Fibroblast of skin of left biceps (primary cell): Measurements from ENCODE around the gene DGKI.

Source experiments
- DNase-seq, 2 experiments: peaks; one replicate each; pipeline ENCODE4 v3.0.0-alpha.2; 2013; ENCODE audit warnings: low read depth in 2 of 2

Gene DGKI

DNA sequence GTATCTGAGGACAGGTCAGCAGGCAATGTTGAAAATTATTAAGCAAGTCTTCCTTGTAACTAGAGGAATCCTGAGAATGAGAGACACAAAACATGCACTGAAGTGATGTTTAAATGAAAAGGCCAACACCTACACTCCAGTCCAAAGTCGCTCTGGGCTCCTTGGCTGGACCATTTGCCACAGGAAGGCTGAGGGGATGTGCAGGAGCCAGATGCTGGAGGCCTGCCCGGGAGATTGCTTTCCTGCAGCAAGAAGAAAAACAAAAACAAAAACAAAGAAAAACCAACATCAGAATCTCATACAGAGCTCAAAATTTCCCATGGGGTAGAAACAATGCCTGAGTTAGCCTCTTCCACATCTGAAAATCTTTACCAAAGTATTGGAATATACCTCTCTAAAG is 157.0 kb downstream of the DGKI start:
- no peak for DNase-seq

DNA sequence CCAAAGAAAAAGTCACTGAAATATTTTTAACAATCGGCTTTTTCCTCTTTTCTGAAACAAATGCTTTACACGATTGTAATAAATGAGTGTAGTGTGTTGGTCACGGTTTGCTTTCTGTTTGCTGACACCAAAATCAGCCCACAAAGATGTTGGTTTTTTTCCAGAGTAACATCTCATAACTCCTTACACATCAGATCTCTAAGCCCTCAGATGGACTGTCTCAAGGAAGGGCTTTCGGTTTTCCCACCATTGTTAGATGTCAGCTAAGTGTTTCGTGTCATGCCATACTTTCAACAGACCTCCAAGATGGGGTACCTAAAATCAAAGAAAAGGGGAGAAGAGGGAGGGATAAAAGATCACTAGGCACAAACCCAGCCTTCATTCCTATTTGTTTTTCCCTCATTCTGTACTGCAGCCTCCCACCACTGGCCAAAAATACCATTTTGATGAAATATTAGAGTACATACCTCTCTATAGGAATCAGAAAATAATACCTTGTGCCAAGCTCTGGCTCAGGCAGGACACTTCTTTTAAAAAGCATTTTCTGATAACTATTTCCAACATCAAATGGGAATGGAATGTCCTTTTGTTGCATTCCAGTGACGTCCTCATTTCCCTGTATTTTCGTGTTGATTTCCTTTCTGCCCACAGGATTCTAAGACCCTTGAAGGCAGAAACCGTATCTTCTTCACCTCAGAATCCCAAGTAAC is 159.1 kb downstream of the DGKI start:
- DNase-seq = peak in 1 of 2 experiments; percentile 31

DNA sequence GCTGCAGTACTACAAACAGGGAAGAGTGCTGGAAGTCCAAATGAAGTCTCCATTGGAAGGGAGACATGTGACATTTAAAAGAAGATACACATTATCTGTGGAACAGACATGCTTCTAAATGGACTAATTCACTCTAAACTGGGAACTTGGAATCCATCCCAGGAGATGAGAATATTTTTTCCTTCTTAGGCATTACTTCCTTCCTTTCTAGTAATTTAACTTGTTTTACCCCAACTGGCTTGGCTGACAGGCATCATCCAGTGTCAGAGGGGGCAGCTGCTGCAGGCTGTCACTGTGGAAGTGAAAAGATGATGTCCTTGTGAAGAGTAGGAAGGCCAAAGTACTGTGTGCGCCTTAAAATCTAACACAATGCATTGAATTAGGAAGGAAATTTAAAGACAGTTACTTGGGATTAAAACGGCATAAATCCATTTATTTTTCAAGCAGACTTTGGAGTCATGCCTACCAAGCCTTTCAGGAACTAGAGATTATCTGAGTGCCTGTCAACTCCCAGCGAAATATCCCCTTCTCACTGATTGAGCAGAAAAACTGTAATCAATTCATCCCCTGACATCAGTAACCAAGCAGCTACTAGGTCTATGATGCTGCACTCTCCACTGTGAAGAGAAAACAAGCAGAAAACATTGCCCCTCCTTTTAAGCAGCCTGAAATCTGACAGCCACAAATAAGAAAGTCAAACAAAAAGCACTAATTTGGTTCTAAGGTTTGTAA is 161.2 kb downstream of the DGKI start:
- DNase-seq = no peak

DNA sequence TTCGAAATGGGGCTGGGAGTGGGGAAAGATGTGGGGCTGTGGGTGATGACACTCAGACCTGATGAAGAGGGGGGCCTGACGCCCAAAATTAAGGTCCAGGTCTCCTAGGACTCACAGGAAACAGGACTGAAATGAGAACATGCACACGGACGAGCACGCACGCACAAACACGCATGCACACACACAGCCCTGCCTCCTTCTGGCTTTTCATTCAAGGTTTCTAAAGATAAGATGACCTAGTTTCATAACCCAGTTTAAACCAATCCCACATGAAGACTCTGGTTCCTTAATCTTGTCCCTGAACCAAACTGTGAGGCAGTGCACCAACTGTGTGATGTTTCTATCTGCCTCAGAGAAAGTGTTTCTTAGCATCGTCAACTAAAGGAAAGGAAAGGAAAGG is 162.0 kb downstream of the DGKI start:
- DNase-seq = no peak

DNA sequence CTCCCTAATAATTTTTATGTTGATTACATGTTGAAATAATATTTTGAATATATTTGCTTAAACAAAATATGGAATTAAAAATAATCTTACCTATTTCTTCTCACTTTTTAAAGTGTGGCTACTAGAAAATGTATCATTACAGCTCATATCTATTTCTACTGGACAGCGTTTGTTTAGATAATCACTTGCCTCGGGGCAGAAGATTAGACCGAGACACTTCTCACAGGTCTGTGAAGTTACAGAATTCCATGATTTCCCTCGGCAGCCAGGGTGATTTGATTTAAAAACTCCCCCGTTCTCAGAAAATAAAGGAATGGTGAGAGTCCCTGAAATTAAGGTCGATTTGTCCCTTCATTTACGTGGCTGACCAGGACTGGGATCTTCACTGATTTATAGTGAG is 162.5 kb downstream of the DGKI start:
- no peak for DNase-seq

GRCh38 chr7:137682596-137682995 is 164.2 kb downstream of the DGKI start:
- peak; percentile 40 to 44 for DNase-seq

- peak; percentile 75 to 81 for DNase-seq
Observed at GRCh38 chr7:137681657-137682562, 164.9 kb downstream of the DGKI start.

DNA sequence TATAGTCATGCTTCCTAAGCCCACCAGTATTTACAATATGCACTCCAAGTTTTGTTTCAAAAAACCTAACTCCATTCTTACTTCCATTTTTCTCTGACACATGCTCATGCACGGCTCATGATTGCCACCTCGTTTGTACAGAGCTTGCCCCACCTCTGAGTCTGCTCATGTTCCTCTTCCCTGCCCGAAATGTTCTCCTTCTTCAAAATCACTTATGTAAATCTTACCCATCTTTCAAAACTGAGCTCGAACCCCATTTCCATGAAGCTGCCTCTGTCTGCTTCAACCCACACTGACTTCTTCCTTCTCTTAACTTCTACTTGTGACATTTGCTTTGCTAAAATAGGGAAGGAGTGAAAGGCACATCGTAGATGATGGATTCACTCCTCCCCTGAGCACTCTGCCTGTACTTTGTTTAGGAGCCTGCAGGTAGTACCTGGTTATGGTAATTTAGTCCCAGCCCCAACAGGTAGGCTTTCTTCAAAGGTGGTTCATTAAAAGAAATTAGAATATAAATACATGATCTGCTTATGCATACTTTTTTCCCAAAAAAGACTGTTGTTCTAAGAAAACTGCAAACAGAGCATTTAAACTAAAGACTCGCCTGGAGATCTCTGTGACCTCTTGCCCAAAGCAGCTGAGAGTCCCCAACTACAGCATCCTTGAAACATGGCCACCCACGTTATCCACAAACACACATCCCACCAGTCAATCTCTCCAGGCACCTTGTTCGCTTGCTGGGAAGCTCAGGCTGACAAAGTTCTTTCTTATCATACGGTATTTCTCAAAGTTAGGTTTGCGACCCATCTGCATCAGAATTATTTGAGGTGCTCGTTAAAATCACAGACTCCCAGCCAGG is 172.0 kb downstream of the DGKI start:
- DNase-seq = no peak

GRCh38 chr7:137674048-137674447 is 172.7 kb downstream of the DGKI start:
- no peak for DNase-seq

DNA sequence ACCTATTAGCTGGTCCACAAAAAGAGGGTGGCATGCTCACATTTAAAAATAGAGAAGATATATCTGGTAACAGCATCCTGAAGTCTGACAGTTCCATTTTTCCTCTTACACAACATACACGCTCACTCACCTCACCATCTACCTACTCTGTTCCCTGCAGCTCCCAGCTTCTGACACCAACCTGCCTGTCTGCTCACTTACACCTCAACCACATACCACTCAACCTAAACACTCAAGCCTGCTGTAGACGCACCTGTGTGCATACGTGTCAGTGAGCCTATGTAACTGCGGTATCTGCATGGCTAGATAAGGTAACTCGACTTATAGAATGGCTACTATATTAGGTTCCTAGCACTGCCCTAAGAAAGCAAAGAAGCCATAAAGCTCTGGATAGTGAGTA is 174.9 kb downstream of the DGKI start:
- DNase-seq = no peak

- no peak for DNase-seq
Observed at GRCh38 chr7:137670222-137671064, 176.3 kb downstream of the DGKI start.

DNA sequence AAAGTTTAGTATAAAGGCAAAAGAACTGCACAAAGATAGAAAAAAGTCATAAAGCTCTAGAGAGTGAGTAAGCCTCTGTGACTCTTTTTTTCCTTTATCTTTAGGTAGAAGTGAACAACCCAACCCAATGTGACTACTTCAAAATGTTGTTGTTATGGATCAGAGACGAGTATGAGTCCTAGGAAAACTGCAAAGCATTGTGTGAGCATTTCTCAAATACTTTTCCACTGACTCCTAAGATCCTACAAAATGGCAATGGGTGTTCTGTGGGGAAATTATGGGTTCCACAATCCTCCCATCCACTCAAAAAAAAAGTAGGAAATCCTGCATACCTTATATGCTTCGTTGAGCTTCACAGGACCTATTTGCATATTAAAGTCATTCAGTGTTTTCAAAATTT is 177.1 kb downstream of the DGKI start:
- no peak for DNase-seq

- no peak for DNase-seq
Observed at GRCh38 chr7:137668404-137668803, 178.4 kb downstream of the DGKI start.

GRCh38 chr7:137667633-137668387 is 179.0 kb downstream of the DGKI start:
- peak; percentile 54 to 59 for DNase-seq

GRCh38 chr7:137664846-137665245 is 181.9 kb downstream of the DGKI start:
- DNase-seq = no peak

DNA sequence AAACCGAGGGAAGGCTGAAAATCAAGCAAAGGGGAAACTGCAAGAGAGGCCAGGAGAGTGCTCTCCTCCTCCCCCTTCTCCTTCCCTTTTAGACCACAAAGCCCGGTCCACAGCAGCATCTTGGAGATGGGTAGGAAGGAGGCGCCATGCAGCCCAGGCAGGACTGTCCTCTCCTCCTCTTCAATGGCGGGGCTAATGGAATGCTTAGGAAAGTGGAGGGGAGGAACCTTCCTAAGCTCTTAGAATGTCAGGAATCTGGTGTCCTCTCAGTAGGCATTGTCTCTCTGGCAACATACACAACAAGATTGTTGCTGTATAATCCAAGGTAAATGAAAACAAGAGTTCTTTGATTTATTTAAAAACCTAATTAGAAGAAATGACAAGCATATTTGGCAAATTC is 185.1 kb downstream of the DGKI start:
- DNase-seq = no peak

GRCh38 chr7:137658190-137658900 is 188.4 kb downstream of the DGKI start:
- no peak for DNase-seq

DNA sequence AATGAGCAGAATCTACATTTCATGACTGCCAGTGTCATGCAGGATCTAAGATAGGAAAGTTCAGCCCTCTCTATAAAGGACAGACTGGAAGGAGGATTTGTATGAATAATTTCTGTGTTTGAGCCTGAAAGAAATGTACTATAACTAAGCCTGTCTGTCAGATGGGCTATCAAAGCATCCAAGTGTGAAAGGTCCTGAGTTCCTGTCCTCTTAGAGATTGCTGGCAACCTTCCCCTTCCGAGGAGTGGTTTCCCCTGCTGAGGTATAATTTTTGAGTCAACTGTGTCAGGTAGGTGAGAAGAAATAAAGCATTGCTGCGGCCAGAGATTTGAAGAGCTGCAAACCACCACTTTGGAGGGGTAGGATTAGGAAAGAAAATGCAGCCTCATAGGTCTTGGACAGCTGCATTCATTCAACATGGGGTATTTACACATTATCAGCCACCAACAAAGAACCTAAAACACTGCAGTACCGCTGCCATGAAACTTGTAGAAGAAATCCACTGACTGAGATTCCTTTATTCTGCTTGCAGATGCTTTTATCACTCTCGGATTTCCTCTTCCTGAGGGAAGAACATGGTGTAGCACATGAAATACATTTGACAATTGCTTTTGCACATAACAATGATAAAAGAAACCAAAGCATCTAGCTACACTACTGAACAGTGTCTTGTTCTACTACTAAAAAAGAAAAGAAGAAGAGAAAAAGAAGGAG is 189.1 kb downstream of the DGKI start:
- no peak for DNase-seq

- DNase-seq = no peak
Observed at GRCh38 chr7:137656850-137657232, 189.9 kb downstream of the DGKI start.
